H1 (cell line): ENCODE results near the gene CALY. TPM values are rescaled to one million over a fixed set of nuclear protein-coding genes. Genes with fewer than 3 reads are reported as not detected.

Source experiments
- CHD1 ChIP-seq: IDR thresholded peaks from 2 replicates; pipeline ENCODE4 v1.6.1; 2012; ENCODE audit warnings: low read depth, low read length, improper control_type of control experiment
- CHD2 ChIP-seq: IDR thresholded peaks from 2 replicates; pipeline ENCODE4 v1.6.1; 2012; ENCODE audit warnings: low read length, improper control_type of control experiment
- CREB1 ChIP-seq: IDR thresholded peaks from 2 replicates; pipeline ENCODE4 v1.6.1; 2012; ENCODE audit warnings: inconsistent platforms
- HDAC2 ChIP-seq, 2 experiments: fragments of 300-600 bp in 1 of 2; sonication (generic) in 1 of 2; IDR thresholded peaks; 2 replicates each; pipeline ENCODE4 v1.6.1; 2011 to 2012; ENCODE audit warnings: low read depth in 2 of 2, low read length in 2 of 2, mild to moderate bottlenecking in 2 of 2, moderate library complexity in 2 of 2, borderline replicate concordance in 1 of 2, inconsistent platforms in 1 of 2
- PHF8 ChIP-seq: fragments of 200-600 bp; sonication (generic); conservative IDR thresholded peaks from 2 replicates; pipeline ENCODE4 v1.7.1; 2012; ENCODE audit warnings: low read depth, mild to moderate bottlenecking, inconsistent platforms, low read length, moderate library complexity
- SIX5 ChIP-seq: IDR thresholded peaks from 2 replicates; pipeline ENCODE4 v1.6.1; 2011; ENCODE audit warnings: mild to moderate bottlenecking, low read depth, low read length
- SP2 ChIP-seq: IDR thresholded peaks from 2 replicates; pipeline ENCODE4 v1.6.1; 2012; ENCODE audit warnings: mild to moderate bottlenecking, low read length, inconsistent platforms
- TCF12 ChIP-seq: IDR thresholded peaks from 2 replicates; pipeline ENCODE4 v1.6.1; 2011; ENCODE audit warnings: low read depth, mild to moderate bottlenecking, low read length
- polyA plus RNA-seq, 7 experiments: library from polyadenylated mRNA; depleted of rRNA in 3 of 7; stranded (reverse) in 5 of 7; unstranded in 2 of 7; fragments of >200 nt in 5 of 7; fragments of 200-250 nt in 2 of 7; gene quantifications; 1 replicate in 5 of 7; 2 replicates in 1 of 7; 4 replicates in 1 of 7; pipeline versions ENCODE4 v1.2.1 to v1.2.3, GENCODE V29; 2011 to 2013; ENCODE audit warnings: missing spikeins in 2 of 7, mixed read lengths in 2 of 7
- total RNA-seq: library from RNA; stranded (reverse); fragmentation: NEBNext Ultra II Directional; extraction: Animal tissue kit (Norgen Biotek cat#: 25700); gene quantifications from 2 replicates; pipeline ENCODE4 v1.2.1, GENCODE V29; 2021
- TF ChIP-seq, protein P1 (sequence below): fragments of 300-600 bp; sonication (generic); IDR thresholded peaks from 2 replicates; pipeline ENCODE4 v1.7.1; 2012; ENCODE audit warnings: low read length, moderate library complexity, mild to moderate bottlenecking, inconsistent platforms; ENCODE audit not compliant: insufficient replicate concordance

The CALY gene
- total and polyA plus RNA-seq, 2 of the 8 experiments (the other 6 are each of a cell fraction or from before 2014, with no cell fraction given): 1.3 to 1.5 TPM

DNA sequence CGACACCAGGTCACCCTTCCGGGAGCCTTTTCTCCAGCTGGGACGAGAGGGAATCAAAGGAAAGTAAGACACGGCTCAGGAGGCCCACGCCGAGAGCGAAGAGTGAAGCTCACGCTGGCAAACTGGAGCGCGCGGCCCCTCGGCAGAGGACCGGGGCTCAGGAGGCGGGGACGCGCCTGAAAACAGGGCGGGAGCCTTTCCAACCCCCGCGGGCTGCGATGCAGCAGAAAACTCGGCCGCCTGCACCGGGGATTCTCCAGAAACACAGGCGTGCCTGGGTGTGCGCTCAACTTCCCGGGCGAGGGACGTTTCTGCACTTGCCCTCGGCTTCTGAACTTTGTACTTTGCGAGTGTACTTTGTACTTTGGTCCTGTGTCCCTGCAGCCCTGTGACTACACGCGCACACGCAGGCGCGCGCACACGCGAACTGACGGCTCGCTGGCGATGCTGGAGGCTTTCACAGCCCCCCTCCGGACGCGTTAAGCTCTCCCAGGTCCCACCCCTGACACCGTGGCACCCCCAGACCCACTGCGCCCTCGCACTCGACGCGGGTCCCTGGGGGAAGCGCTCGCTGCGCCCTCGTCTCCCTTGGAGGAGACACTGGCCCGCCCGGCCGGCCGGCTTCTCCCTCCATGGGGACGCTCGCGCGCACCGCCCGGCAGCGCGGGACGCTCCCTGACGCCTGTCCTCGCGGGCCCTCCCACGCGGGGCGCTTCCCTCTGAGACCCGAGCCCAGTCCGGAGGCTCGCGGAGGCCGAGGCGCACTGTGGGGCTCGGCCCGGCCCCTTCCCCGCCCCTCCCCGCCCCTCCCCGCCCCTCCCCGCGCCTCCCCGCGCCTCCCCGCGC is 41.8 kb upstream of the CALY start (continued):
- TF ChIP-seq TCF12 (no peak), SIX5 (no peak), HDAC2 (IDR thresholded peaks at IDR 0.05; ENCODE audit: borderline replicate concordance in 1 of 2, low read depth in 2 of 2, low read length in 2 of 2) (peak in 1 of 2 experiments; percentile 57; a peak in 1 of 4 replicates), PHF8 (peak; percentile 38; the same call in 1 of the 2 replicates), SP2 (no peak), CHD2 (no peak), CHD1 (no peak), CREB1 (no peak)
- TF ChIP-seq, protein P1, sequence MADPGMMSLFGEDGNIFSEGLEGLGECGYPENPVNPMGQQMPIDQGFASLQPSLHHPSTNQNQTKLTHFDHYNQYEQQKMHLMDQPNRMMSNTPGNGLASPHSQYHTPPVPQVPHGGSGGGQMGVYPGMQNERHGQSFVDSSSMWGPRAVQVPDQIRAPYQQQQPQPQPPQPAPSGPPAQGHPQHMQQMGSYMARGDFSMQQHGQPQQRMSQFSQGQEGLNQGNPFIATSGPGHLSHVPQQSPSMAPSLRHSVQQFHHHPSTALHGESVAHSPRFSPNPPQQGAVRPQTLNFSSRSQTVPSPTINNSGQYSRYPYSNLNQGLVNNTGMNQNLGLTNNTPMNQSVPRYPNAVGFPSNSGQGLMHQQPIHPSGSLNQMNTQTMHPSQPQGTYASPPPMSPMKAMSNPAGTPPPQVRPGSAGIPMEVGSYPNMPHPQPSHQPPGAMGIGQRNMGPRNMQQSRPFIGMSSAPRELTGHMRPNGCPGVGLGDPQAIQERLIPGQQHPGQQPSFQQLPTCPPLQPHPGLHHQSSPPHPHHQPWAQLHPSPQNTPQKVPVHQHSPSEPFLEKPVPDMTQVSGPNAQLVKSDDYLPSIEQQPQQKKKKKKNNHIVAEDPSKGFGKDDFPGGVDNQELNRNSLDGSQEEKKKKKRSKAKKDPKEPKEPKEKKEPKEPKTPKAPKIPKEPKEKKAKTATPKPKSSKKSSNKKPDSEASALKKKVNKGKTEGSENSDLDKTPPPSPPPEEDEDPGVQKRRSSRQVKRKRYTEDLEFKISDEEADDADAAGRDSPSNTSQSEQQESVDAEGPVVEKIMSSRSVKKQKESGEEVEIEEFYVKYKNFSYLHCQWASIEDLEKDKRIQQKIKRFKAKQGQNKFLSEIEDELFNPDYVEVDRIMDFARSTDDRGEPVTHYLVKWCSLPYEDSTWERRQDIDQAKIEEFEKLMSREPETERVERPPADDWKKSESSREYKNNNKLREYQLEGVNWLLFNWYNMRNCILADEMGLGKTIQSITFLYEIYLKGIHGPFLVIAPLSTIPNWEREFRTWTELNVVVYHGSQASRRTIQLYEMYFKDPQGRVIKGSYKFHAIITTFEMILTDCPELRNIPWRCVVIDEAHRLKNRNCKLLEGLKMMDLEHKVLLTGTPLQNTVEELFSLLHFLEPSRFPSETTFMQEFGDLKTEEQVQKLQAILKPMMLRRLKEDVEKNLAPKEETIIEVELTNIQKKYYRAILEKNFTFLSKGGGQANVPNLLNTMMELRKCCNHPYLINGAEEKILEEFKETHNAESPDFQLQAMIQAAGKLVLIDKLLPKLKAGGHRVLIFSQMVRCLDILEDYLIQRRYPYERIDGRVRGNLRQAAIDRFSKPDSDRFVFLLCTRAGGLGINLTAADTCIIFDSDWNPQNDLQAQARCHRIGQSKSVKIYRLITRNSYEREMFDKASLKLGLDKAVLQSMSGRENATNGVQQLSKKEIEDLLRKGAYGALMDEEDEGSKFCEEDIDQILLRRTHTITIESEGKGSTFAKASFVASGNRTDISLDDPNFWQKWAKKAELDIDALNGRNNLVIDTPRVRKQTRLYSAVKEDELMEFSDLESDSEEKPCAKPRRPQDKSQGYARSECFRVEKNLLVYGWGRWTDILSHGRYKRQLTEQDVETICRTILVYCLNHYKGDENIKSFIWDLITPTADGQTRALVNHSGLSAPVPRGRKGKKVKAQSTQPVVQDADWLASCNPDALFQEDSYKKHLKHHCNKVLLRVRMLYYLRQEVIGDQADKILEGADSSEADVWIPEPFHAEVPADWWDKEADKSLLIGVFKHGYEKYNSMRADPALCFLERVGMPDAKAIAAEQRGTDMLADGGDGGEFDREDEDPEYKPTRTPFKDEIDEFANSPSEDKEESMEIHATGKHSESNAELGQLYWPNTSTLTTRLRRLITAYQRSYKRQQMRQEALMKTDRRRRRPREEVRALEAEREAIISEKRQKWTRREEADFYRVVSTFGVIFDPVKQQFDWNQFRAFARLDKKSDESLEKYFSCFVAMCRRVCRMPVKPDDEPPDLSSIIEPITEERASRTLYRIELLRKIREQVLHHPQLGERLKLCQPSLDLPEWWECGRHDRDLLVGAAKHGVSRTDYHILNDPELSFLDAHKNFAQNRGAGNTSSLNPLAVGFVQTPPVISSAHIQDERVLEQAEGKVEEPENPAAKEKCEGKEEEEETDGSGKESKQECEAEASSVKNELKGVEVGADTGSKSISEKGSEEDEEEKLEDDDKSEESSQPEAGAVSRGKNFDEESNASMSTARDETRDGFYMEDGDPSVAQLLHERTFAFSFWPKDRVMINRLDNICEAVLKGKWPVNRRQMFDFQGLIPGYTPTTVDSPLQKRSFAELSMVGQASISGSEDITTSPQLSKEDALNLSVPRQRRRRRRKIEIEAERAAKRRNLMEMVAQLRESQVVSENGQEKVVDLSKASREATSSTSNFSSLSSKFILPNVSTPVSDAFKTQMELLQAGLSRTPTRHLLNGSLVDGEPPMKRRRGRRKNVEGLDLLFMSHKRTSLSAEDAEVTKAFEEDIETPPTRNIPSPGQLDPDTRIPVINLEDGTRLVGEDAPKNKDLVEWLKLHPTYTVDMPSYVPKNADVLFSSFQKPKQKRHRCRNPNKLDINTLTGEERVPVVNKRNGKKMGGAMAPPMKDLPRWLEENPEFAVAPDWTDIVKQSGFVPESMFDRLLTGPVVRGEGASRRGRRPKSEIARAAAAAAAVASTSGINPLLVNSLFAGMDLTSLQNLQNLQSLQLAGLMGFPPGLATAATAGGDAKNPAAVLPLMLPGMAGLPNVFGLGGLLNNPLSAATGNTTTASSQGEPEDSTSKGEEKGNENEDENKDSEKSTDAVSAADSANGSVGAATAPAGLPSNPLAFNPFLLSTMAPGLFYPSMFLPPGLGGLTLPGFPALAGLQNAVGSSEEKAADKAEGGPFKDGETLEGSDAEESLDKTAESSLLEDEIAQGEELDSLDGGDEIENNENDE: no peak
